Loucy (cell line): Measurements from ENCODE around the gene UTP20.

Source experiments
- H2AFZ ChIP-seq: fragments of 200-600 bp; sonication (generic); 2 replicates; pipeline ENCODE4 v1.6.0; 2016; ENCODE audit warnings: antibody characterized with exemption, mild to moderate bottlenecking, low read length, moderate library complexity
- H3F3A ChIP-seq: fragments of 200-600 bp; 2 replicates; pipeline ENCODE4 v1.6.0; 2016; ENCODE audit warnings: antibody characterized with exemption, low read depth, mild to moderate bottlenecking
- H3K27me3 ChIP-seq: fragments of 200-600 bp; sonication (generic); 2 replicates; pipeline ENCODE4 v1.6.1; 2014; ENCODE audit warnings: low read length, mild to moderate bottlenecking; ENCODE audit not compliant: insufficient read depth, poor library complexity, severe bottlenecking
- H3K36me3 ChIP-seq: fragments of 200-600 bp; sonication (generic); 2 replicates; pipeline ENCODE4 v1.6.1; 2016; ENCODE audit warnings: low read length; ENCODE audit not compliant: insufficient read depth
- H3K4me1 ChIP-seq: fragments of 200-600 bp; sonication (generic); 2 replicates; pipeline ENCODE4 v1.5.1; 2014; ENCODE audit warnings: low read length, mild to moderate bottlenecking; ENCODE audit not compliant: insufficient read depth, poor library complexity, severe bottlenecking
- H3K4me2 ChIP-seq: fragments of 200-600 bp; sonication (generic); 2 replicates; pipeline ENCODE4 v1.6.0; 2014; ENCODE audit warnings: antibody characterized with exemption, low read length, low read depth, mild to moderate bottlenecking; ENCODE audit not compliant: poor library complexity, severe bottlenecking
- H3K4me3 ChIP-seq: fragments of 200-600 bp; sonication (generic); 2 replicates; pipeline ENCODE4 v1.5.1; 2014; ENCODE audit warnings: low read length, mild to moderate bottlenecking, mixed read lengths; ENCODE audit not compliant: poor library complexity, severe bottlenecking
- H3K79me2 ChIP-seq: fragments of 200-600 bp; sonication (generic); 2 replicates; pipeline ENCODE4 v1.6.1; 2014; ENCODE audit warnings: low read length; ENCODE audit not compliant: insufficient read depth
- H3K9ac ChIP-seq: fragments of 200-600 bp; sonication (generic); 2 replicates; pipeline ENCODE4 v1.6.0; 2014; ENCODE audit warnings: mild to moderate bottlenecking, low read depth, low read length, moderate library complexity; ENCODE audit not compliant: poor library complexity, severe bottlenecking
- H3K9me2 ChIP-seq: fragments of 200-600 bp; sonication (generic); replicated peaks from 2 replicates; pipeline ENCODE4 v1.6.1; 2016; ENCODE audit warnings: low read depth, low read length, mixed read lengths
- H3K9me3 ChIP-seq: fragments of 200-600 bp; sonication (generic); 2 replicates; pipeline ENCODE4 v1.6.1; 2014; ENCODE audit warnings: mild to moderate bottlenecking, antibody characterized with exemption, low read length, low read depth; ENCODE audit not compliant: insufficient read depth
- H4K20me1 ChIP-seq: fragments of 200-600 bp; sonication (generic); 2 replicates; pipeline ENCODE4 v1.6.0; 2014; ENCODE audit warnings: antibody characterized with exemption, low read length, mild to moderate bottlenecking; ENCODE audit not compliant: insufficient read depth, poor library complexity, severe bottlenecking
- EZH2phosphoT487 ChIP-seq: fragments of 200-600 bp; IDR thresholded peaks from 2 replicates; pipeline ENCODE4 v1.6.1; 2018; ENCODE audit warnings: antibody characterized with exemption, mild to moderate bottlenecking, moderate library complexity, borderline replicate concordance
- TF ChIP-seq, protein P1 (sequence below): fragments of 200-600 bp; sonication (generic); conservative IDR thresholded peaks from 2 replicates; pipeline ENCODE4 v1.5.1; 2014; ENCODE audit warnings: mild to moderate bottlenecking, antibody characterized with exemption, low read length

UTP20 gene

DNA sequence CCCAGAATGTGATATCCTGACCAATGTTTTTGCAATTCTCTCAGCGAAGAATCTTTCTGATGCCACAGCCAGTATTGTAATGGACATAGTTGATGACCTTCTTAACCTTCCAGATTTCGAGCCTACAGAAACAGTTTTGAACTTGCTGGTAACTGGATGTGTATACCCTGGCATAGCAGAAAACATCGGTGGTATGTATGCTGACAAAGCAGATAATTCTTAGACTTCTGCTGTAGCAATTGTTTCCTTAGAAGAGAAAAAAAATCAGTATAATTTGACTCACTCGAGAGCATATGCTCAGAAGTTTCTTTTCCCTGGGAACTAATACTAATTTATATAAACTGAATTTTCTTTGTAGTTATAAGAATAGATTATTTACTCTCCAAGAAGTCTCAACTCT is 58.2 kb downstream of the UTP20 start:
- Histone ChIP-seq H3K79me2 (no peaks in the 10 kb centered on the region), H3K4me1 (no peaks in the 10 kb centered on the region), H3K4me2 (no peak overlapping the region), H3K9ac (no peak overlapping the region), H2AFZ (no peak overlapping the region), H3K9me3 (no peaks in the 10 kb centered on the region), H3K9me2 (no peaks in the 10 kb centered on the region), H3K27me3 (no peaks in the 10 kb centered on the region), H3K4me3 (no peak overlapping the region), H3K36me3 (peaks cover 18% of the 10 kb centered on the region; the same call in 1 of the 2 replicates), H3F3A (no peaks in the 10 kb centered on the region), H4K20me1 (no peaks in the 10 kb centered on the region)
- TF ChIP-seq, protein P1, sequence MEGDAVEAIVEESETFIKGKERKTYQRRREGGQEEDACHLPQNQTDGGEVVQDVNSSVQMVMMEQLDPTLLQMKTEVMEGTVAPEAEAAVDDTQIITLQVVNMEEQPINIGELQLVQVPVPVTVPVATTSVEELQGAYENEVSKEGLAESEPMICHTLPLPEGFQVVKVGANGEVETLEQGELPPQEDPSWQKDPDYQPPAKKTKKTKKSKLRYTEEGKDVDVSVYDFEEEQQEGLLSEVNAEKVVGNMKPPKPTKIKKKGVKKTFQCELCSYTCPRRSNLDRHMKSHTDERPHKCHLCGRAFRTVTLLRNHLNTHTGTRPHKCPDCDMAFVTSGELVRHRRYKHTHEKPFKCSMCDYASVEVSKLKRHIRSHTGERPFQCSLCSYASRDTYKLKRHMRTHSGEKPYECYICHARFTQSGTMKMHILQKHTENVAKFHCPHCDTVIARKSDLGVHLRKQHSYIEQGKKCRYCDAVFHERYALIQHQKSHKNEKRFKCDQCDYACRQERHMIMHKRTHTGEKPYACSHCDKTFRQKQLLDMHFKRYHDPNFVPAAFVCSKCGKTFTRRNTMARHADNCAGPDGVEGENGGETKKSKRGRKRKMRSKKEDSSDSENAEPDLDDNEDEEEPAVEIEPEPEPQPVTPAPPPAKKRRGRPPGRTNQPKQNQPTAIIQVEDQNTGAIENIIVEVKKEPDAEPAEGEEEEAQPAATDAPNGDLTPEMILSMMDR: no peak
- TF ChIP-seq EZH2phosphoT487: no peak

DNA sequence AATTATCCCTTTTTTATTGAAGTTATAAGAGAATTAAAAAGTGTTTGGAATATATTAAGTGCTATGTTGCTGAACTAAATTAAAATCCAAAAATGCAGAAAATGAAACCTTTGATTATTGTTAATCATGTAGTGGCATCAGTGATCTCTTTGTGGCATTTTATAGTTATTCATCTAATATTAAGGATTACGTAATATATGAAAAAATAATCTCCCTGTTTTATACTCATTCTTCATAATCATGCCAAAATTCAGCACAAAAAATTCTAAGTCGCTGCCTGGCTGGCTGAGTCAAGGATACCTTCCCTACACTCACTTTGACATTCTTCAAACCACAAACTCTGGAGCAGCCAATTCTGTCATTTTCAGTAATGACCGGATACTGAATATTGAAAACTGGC is 64.0 kb downstream of the UTP20 start:
- Histone ChIP-seq H3K4me1 (no peaks in the 10 kb centered on the region), H3K79me2 (no peaks in the 10 kb centered on the region), H3K4me2 (no peak overlapping the region), H3K9me3 (no peaks in the 10 kb centered on the region), H4K20me1 (no peaks in the 10 kb centered on the region), H3F3A (no peaks in the 10 kb centered on the region), H3K36me3 (peaks cover 36% of the 10 kb centered on the region; the same call in 1 of the 2 replicates), H3K9me2 (no peaks in the 10 kb centered on the region), H3K27me3 (no peaks in the 10 kb centered on the region), H3K4me3 (no peak overlapping the region), H2AFZ (no peak overlapping the region), H3K9ac (no peak overlapping the region)
- no peak for TF ChIP-seq EZH2phosphoT487
- TF ChIP-seq, protein P1: no peak

DNA sequence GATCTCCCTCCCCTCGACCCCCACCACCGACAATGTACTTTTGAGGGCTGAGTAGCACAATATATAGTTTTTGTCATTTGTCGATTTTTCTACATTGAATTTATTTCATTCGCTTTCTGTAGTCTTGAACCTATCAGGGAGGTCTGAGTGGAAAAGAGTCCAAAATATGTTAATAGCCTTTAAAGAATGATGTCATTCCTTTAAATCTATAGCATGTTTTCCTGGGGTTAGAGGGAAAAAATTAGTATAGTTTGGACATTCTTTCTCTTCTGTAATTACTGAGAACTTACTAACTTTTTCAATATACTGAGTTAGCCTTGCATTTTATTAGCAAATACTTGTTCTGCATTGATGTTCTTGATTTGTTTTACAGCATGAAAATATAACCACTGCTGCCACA is 71.8 kb downstream of the UTP20 start:
- H3K9me2 ChIP-seq: no peaks in the 10 kb centered on the region
- TF ChIP-seq EZH2phosphoT487: no peak
- TF ChIP-seq, protein P1: no peak
- no peak overlapping the region for H3K4me3 ChIP-seq
- H3K27me3 ChIP-seq: no peaks in the 10 kb centered on the region
- no peaks in the 10 kb centered on the region for H3K4me1 ChIP-seq
- no peaks in the 10 kb centered on the region for H4K20me1 ChIP-seq
- no peak overlapping the region for H2AFZ ChIP-seq
- no peak overlapping the region for H3K4me2 ChIP-seq
- no peaks in the 10 kb centered on the region for H3K9me3 ChIP-seq
- H3F3A ChIP-seq: no peaks in the 10 kb centered on the region
- no peaks in the 10 kb centered on the region for H3K79me2 ChIP-seq
- peaks cover 50% of the 10 kb centered on the region; the same call in 1 of the 2 replicates for H3K36me3 ChIP-seq
- H3K9ac ChIP-seq: no peak overlapping the region
